ENCODE data around the gene ZCCHC12.

Gene ZCCHC12

GRCh38 chrX:118872102-118872566 lies 48.5 kb downstream of the ZCCHC12 start:
- no peak for DNase-seq

All from fibroblast of skin of right biceps (primary cell).